SHP77 (cell line): Measurements from ENCODE around the gene ELFN1.

Source experiments
- DNase-seq, 2 experiments: peaks; one replicate each; lab custom pipeline; 2025; lab: John Stamatoyannopoulos, UW

The ELFN1 gene

GRCh38 chr7:1642291-1642731, 27.8 kb upstream of the ELFN1 start:
- DNase-seq = no peak

GRCh38 chr7:1643270-1644092, 26.6 kb upstream of the ELFN1 start:
- no peak for DNase-seq

- no peak for DNase-seq
Observed at GRCh38 chr7:1644341-1645070, 25.6 kb upstream of the ELFN1 start.

GRCh38 chr7:1645071-1645409, 25.0 kb upstream of the ELFN1 start:
- no peak for DNase-seq

- DNase-seq = no peak
Observed at GRCh38 chr7:1645476-1645875, 24.6 kb upstream of the ELFN1 start.

- no peak for DNase-seq
Observed at GRCh38 chr7:1646391-1646790, 23.7 kb upstream of the ELFN1 start.

GRCh38 chr7:1646957-1647891, 22.9 kb upstream of the ELFN1 start:
- no peak for DNase-seq

- no peak for DNase-seq
Observed at GRCh38 chr7:1647961-1648672, 22.0 kb upstream of the ELFN1 start.

- DNase-seq = no peak
Observed at GRCh38 chr7:1649751-1650326, 20.2 kb upstream of the ELFN1 start.

- DNase-seq = no peak
Observed at GRCh38 chr7:1650363-1651030, 19.6 kb upstream of the ELFN1 start.

GRCh38 chr7:1651031-1651446, 19.0 kb upstream of the ELFN1 start:
- no peak for DNase-seq

GRCh38 chr7:1651891-1652290, 18.2 kb upstream of the ELFN1 start:
- no peak for DNase-seq

- no peak for DNase-seq
Observed at GRCh38 chr7:1653500-1653899, 16.6 kb upstream of the ELFN1 start.

GRCh38 chr7:1654111-1654510, 16.0 kb upstream of the ELFN1 start:
- DNase-seq = no peak

- no peak for DNase-seq
Observed at GRCh38 chr7:1654738-1655475, 15.2 kb upstream of the ELFN1 start.

GRCh38 chr7:1659696-1660095, 10.4 kb upstream of the ELFN1 start:
- no peak for DNase-seq

GRCh38 chr7:1661461-1661860, 8.6 kb upstream of the ELFN1 start:
- DNase-seq = no peak

- no peak for DNase-seq
Observed at GRCh38 chr7:1662101-1662500, 8.0 kb upstream of the ELFN1 start.

- DNase-seq = no peak
Observed at GRCh38 chr7:1662767-1663166, 7.3 kb upstream of the ELFN1 start.

- DNase-seq = no peak
Observed at GRCh38 chr7:1663223-1663622, 6.9 kb upstream of the ELFN1 start.
